GM23248 (cell line): Measurements from ENCODE around the gene ALOXE3.

Experiments
- EZH2 ChIP-seq: fragments of 200-600 bp; sonication (generic); IDR thresholded peaks from 2 replicates; pipeline ENCODE4 v1.6.1; 2018; ENCODE audit warnings: antibody characterized with exemption, mild to moderate bottlenecking; ENCODE audit not compliant: insufficient read depth, poor library complexity, severe bottlenecking
- EZH2phosphoT487 ChIP-seq: fragments of 200-600 bp; sonication (generic); IDR thresholded peaks from 2 replicates; pipeline ENCODE4 v1.6.1; 2018; ENCODE audit warnings: antibody characterized with exemption, moderate library complexity, mild to moderate bottlenecking, low read depth; ENCODE audit not compliant: insufficient read depth

DNA sequence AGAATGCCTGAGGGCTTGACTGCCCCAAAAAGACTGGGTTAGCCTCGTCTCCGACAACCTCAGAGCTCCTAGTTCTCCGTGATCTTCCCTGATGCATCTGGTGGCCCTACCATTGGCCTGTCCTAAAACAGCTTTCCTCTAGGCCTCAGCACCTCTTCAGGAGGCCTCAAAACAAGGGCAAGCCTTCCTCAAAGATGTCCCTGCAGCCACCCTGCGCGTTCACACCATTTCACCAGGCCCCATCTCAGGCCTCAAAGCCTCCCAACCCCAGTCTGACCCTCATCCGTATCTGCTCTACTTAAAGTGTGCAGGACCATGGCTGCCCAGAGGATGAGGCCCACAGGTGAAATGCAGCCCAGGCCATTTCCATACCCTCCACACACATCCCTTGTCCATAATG is 7.4 kb downstream of the ALOXE3 start:
- TF ChIP-seq EZH2phosphoT487 (no peak), EZH2 (no peak)
